Measurements from ENCODE around the gene GCG.
A peak's percentile ranks its signal among the peaks of the same experiment; 100 is the strongest.

The GCG gene

GRCh38 chr2:162149466-162149865 lies 2.6 kb downstream of the GCG start:
- DNase-seq (ENCODE audit: low spot score) = no peak

DNA sequence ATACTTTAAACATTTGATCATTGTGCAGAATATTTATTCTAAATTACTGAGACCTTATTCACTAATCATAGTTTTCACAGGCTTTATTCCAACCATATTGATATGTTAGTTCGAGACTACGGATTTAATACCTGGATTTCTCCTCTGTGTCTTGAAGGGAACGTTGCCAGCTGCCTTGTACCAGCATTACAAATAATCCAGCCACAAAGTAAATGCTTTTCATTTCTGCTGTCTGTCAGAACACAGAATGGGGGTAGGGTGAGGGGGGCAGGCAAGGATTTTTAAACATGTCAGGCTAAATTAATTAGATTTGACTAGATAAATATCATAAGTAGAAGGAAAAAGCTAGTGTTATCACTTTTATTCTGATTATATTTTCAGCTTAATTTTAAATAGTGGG lies 3.1 kb downstream of the GCG start:
- no peak for DNase-seq (ENCODE audit: low spot score)

- no peak for DNase-seq (ENCODE audit: low spot score)
Measured at GRCh38 chr2:162143969-162144368, 8.1 kb downstream of the GCG start.

DNA sequence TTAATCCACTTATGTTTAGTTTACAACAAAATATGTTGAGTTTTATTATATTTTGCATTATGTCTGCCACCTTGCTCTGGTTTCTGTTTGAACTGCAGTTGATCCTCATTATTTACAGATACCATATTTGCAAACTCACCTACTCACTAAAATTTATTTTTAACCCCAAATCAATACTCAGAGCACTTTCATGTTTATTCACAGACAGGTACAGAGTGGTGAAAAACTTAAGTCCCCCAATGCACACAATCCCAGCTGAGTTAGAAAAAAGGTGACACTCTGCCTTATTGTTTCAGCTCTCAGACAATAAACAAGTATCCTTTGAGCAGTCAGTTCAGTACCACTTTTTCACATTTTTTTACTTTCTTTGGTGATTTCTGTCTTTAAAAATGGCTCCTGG lies 13.7 kb downstream of the GCG start:
- no peak for DNase-seq (ENCODE audit: low spot score)

DNA sequence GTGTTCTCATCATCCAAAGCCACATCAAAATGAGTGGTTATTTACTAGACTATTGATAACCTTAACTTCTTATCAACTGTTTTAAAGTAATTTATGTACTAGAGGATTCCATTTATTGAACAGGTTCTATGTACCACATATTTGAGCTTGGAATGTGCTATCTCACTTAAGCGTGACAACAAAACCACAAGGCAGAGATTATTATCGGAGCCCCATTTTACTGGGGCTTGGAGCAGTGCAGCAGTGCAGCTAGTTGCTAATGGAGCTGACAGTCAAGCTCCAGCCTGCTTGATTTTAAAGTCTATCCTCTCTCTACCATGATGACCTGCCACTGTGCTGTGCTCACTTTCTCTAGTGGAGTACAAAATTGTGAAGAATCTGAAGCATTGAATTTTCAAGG lies 24.6 kb downstream of the GCG start:
- DNase-seq (ENCODE audit: low spot score) = no peak

DNA sequence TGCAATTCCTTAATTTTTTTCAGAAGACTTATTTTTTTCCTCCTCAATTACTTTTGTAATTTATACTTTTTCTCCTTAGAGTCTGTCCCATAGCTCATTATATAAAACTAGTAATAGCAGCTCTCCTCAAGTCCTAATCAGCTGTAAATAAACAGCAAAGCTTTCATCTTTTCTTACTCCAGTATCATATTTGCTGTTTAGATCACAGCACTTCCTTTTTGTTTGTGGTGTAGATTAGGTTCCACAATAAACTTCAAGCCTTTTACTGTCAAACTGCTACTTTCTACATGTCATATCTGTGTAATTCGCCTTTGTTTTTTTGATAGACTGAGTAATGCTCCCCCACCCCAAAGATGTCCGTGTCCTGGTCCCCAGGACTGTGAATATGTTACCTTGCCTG lies 25.5 kb downstream of the GCG start:
- DNase-seq (ENCODE audit: low spot score) = no peak

- DNase-seq (ENCODE audit: low spot score) = peak; percentile 74
Measured at GRCh38 chr2:162126111-162126519, 25.9 kb downstream of the GCG start.

DNA sequence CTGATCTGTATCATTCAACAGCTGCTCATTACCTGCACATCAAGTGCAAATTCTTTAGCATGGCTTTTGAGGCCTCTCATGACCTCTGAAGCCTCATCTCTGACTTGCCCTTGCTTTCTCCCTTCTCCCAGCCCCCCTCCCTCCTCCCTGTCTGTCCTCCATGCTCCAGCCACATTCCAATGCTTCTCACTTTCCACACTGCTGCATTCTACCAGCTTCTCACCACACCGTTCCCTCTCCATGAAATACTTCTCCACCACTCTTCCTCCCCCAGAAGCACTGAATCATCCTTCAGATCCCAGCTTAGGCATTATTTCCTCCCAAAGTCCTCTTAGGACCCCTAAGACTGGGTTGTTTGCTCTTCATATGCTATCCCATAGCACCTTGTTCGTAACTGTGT lies 26.9 kb downstream of the GCG start:
- no peak for DNase-seq (ENCODE audit: low spot score)

DNA sequence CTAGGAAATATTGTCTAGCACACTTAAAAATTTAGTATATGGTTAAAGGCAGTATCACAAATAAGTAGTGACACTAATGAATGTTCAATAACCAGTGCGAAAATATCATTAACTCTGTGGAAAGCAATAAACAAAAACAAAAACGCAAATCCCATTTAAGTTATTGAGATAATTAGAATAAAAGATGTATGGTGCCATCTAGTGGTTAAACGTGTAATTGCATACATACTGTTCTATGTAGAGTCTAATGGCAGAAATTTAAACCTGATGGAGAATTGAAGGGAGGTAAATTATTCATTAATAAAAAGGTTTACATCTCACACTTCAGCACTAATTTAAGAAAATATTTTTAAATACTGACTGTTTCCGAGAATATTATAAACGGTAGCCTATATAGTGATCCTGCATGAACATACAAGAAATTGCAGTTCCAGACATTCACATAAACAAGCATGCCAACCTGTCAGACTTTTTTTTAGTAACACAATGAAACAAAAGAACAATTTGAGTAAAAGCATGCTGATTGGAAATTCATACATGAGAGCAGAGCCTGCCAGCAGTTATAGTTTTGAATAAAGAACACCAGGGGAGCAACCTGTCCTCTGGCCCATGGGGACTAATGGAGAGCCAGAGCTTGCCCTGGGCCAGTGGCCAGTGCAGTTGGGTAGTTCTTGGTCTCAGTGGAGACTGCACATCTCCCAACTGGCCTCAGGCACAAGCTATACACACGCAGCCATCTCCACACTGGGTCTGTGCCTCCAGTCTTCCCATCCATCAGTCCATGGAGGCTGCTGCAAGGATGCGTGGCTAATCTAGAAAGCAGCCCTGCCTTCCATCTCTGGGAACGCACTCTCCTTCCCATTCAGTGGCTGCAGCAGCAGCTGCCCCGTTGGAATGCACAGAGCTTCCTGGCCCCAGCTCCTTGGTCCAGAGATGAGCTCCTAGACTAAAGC lies 28.0 kb downstream of the GCG start:
- peak; percentile 83 for DNase-seq (ENCODE audit: low spot score)

GRCh38 chr2:162118166-162119031 lies 33.6 kb downstream of the GCG start:
- DNase-seq (ENCODE audit: low spot score) = peak; percentile 46

DNA sequence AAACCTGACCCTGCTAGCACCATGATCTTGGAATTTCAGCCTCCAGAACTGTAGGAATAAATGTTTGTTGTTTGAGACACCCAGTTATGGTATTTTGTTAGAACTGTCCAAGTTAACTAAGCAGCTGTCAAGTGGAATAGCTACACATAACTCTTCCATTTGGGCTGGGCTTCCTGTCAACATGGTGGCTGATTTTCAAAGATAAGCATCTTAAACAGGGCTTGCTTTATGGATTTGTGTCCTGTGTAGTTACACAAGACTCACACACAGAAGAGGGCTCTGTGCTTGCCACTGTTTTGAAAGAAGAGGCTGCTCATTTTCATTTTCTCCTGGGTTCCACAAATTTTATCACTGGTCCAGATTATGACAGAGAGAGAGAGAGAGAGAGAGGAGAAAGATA lies 35.7 kb downstream of the GCG start:
- no peak for DNase-seq (ENCODE audit: low spot score)

GRCh38 chr2:162115076-162115475 lies 37.0 kb downstream of the GCG start:
- no peak for DNase-seq (ENCODE audit: low spot score)

DNA sequence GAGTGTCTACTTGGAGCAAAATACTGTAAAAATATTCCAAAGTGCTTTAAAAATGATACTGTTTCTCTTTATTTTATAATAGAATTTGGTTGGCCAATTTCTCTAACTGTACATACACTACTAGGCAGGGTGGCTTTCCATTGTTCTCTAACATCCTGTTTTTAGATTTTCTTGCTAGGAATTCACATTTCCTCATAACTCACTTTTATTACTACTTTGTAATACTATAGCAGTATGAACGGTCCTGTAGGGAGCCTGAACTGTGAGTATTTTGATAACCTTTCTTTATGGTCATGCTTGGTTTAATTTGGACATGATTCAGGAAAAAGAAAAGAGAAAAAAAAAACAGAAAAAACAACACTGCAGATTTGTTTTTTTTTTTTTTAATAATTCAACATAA lies 37.8 kb downstream of the GCG start:
- DNase-seq (ENCODE audit: low spot score) = no peak

DNA sequence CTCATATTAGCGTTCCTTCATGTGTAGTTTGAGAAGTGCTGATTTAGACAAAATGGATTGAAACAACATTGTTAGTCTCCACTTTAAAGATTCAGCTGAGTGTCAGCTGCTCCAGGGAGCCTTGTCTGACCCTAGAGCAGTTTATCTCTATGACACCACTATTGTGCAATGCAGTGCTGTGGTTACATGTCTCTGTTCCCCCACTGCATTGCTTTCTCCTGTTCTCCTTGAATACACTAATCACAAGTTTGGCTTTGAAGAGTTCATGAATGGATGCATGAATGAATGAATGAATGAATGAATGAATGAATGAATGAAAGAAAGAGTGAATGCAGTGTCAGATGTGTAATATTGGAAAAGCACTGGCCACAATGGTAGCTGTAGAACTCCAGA lies 38.3 kb downstream of the GCG start:
- DNase-seq (ENCODE audit: low spot score) = peak; percentile 57

DNA sequence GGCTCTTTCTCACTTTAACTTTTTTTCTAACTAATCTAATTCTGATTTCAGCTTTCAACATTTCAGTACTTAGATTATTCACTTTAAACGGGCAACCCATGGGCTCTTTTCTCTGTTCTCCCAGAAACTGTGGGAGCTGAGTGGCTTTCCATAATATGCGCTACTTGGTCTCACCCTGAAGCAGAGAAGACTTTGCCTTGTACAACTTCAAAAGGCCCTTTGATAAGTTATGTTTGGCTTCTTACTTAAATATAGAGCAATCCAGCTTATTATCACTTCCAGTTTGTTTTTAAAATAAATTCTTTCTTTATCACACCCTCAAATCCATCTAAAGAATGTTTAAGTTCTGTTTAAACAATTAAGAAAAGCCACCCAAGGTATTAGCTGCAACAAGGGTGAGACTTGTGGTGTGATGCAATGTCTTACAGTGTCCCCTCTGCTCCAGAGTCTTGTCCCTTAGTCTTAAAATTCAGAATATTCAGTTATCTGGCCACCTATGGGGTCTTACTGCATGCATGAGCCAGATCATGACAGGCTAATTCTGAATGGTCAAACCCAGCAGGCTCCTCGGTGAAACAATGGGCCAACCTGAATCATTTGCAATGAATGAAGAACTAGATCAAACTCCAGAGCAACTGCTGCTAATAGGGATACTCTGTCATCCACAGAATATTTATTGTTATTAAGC lies 38.8 kb downstream of the GCG start:
- no peak for DNase-seq (ENCODE audit: low spot score)

DNA sequence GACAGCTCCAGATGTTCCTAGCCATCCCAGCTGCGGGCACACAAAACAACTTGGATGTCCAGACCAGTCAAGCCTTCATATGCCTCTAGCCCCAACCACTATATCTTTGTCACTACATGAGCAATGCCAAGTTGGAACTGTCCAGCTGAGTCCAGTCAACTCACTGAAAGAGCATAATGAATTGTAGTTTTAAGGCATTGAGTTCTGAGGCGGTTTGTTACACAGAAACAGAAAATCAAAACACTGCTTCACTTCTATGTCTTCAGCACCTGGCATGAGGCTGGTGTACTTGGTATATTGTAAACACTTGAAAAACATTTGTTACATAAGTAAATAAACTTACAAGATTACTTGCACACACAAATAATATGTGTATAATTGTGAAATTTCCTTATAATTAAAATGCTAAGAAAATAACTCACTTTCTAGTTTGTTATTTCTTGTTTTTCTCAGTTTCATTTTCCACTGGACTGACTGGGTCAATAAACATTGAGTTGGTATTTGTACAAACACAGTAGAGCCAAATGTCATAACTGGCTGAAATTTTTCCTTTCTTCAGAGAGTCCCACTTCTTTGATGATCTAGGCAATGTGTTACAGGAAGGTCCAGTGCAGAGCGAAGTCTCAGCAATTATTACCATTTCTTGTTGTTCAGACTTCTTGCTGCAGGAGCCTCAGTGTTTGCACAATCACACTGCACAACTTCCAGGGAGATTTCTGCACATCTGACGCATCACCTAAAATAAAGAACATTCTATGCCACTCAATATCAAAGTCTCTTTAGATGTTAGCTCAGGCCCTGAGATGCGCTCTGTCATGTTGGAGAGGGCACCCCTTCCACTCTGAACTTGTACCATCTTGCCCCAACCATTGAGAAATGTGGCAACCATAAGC lies 39.8 kb downstream of the GCG start:
- no peak for DNase-seq (ENCODE audit: low spot score)

GRCh38 chr2:162107361-162107901 lies 44.6 kb downstream of the GCG start:
- no peak for DNase-seq (ENCODE audit: low spot score)

DNA sequence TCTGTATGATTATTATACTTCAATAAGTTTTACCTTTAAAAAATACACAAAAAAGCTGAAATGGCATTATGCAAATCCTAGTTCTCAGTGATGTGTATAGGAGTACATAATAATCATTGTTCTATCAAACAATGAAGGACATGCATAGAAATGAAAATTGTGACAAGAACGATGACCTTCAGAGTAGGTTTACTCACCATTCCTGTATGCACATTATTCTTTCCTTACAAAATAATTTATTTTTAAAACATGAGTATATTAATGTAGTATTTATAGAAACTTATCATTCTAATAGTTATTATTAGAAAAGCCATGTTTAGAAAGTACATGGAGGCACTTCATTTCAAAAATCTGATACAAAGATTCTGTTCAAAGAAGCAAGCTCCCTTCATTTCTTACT lies 45.3 kb downstream of the GCG start:
- DNase-seq (ENCODE audit: low spot score) = no peak

DNA sequence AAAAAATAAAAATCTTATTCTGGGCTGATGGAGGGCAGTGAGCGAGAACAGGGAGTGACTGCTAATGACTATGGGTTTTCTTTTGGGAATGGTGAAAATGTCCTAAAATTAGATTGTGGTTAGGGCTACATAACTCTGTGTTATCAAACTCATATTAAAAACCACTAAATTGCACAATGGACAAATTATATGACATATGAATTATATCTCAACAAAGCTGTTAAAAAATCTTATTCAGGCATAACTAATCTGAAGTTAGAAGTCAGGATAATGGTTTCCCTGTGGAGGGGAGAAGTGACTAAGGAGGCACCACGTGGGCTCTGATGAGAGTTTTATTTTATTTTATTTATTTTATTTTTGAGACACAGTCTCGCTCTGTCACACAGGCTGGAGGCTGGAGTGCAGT lies 45.9 kb downstream of the GCG start:
- DNase-seq (ENCODE audit: low spot score) = no peak

GRCh38 chr2:162103443-162104009 lies 48.5 kb downstream of the GCG start:
- DNase-seq (ENCODE audit: low spot score) = no peak

DNA sequence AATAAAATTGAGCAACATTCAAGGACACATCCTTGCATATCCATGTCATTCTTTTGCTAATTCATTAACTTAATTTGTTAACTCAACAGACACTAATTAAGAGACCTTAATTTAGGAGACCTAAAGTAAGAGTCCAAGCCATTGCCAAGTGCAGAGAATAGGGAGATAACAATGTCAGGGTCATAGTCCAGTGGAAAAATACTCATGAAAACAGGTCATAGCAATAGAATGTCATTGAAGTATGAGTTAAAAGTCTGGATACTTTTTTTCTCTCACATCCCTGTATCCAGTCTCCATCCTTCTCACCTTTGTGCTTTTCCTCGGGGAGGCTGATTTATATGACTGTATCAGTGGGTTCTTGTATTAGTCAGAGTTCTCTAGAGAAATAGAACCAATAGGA lies 51.5 kb downstream of the GCG start:
- no peak for DNase-seq (ENCODE audit: low spot score)

Data from pons (tissue), 1 donor.